ENCODE measurements around the gene GRID1.

DNA sequence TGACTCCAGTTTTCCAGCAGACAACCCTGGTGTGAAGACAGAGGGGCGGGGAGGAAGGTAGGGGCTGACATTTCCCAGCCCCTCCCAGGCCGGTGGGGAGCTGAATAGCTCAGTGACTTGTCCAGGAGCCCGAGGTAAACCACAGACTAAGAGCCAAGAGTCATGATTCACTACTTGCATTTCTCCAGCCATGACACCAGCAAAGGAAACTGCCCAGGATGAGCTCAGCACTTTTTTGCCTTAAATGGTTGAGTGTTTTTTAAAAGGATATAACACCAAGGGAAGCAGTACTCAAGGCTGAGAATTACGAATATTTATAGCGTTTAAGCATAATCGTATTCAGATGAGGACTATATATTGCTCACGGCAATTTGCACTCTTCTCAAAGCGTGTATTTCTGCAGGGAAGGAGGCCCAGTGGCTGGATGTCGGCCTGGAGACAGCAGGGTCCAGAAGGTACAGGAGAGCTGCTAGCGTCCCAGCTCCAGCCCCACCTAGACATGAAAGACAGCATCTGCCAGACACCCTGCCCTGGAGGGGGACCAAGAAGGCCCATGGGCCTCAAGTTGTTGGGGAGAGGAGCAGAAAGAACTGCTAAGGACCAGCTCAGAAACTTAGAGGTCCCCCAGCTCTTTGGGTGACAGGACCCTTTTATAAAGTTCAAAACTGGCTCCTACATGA, 141.4 kb downstream of the GRID1 start:
- TF ChIP-seq, protein P1, sequence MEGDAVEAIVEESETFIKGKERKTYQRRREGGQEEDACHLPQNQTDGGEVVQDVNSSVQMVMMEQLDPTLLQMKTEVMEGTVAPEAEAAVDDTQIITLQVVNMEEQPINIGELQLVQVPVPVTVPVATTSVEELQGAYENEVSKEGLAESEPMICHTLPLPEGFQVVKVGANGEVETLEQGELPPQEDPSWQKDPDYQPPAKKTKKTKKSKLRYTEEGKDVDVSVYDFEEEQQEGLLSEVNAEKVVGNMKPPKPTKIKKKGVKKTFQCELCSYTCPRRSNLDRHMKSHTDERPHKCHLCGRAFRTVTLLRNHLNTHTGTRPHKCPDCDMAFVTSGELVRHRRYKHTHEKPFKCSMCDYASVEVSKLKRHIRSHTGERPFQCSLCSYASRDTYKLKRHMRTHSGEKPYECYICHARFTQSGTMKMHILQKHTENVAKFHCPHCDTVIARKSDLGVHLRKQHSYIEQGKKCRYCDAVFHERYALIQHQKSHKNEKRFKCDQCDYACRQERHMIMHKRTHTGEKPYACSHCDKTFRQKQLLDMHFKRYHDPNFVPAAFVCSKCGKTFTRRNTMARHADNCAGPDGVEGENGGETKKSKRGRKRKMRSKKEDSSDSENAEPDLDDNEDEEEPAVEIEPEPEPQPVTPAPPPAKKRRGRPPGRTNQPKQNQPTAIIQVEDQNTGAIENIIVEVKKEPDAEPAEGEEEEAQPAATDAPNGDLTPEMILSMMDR (IDR thresholded peaks at IDR 0.05 in 2 of 3, conservative IDR thresholded peaks at IDR 0.05 in 1 of 3; ENCODE audit: borderline replicate concordance in 1 of 3, insufficient read depth in 1 of 3, low read depth in 2 of 3, low read length in 2 of 3): no peak
- TF ChIP-seq CEBPB (IDR thresholded peaks at IDR 0.05; ENCODE audit: low read depth): no peak

All from HCT116 (cell line).